Lung (tissue), 12 donors: Measurements from ENCODE around the gene ATL2. TPM values are rescaled to one million over a fixed set of nuclear protein-coding genes. Genes with fewer than 3 reads are reported as not detected.

Experiments
- ATAC-seq: fragments of 200-7000 bp; cut with Tn5 transposase; one replicate; pipeline ENCODE4 v1.9.1; 2020; ENCODE audit warnings: moderate number of reproducible peaks; ENCODE audit not compliant: insufficient read depth, low FRiP score
- DNase-seq, 3 donors: peaks; one replicate each; pipeline ENCODE4 v3.0.0-alpha.2; 2013 to 2017
- H3K27ac ChIP-seq, 2 donors: one replicate each; pipeline ENCODE4 v1.5.1; 2013; ENCODE audit warnings: mild to moderate bottlenecking in 2 of 2, moderate library complexity in 2 of 2, control low read depth in 1 of 2, inconsistent platforms in 1 of 2, low read depth in 1 of 2, low read length in 1 of 2
- H3K27me3 ChIP-seq, 3 donors: one replicate each; pipeline ENCODE4 v1.5.1; 2013; ENCODE audit warnings: low read length in 2 of 3; ENCODE audit not compliant: control insufficient read depth in 3 of 3, insufficient read depth in 3 of 3
- H3K36me3 ChIP-seq, 4 donors: one replicate each; pipeline ENCODE4 v1.5.1; 2013; ENCODE audit warnings: low read length in 4 of 4, mild to moderate bottlenecking in 1 of 4, moderate library complexity in 1 of 4; ENCODE audit not compliant: control insufficient read depth in 4 of 4, insufficient read depth in 4 of 4
- H3K4me1 ChIP-seq, 5 donors: one replicate each; pipeline ENCODE4 v1.5.1; 2013; ENCODE audit warnings: low read length in 5 of 5, mild to moderate bottlenecking in 2 of 5, moderate library complexity in 1 of 5; ENCODE audit not compliant: control insufficient read depth in 5 of 5, insufficient read depth in 5 of 5
- H3K4me3 ChIP-seq: one replicate; pipeline ENCODE4 v1.5.1; 2013; ENCODE audit warnings: mild to moderate bottlenecking, control low read depth, moderate library complexity
- H3K9ac ChIP-seq, 2 donors: one replicate each; pipeline ENCODE4 v1.5.1; 2013; ENCODE audit warnings: low read length in 2 of 2, control low read depth in 1 of 2; ENCODE audit not compliant: insufficient read depth in 1 of 2
- H3K9me3 ChIP-seq, 4 donors: one replicate each; pipeline ENCODE4 v1.5.1; 2013; ENCODE audit warnings: low read length in 3 of 4, mild to moderate bottlenecking in 1 of 4, moderate library complexity in 1 of 4; ENCODE audit not compliant: control insufficient read depth in 4 of 4, insufficient read depth in 3 of 4
- CTCF ChIP-seq: IDR thresholded peaks from 2 replicates; pipeline ENCODE4 v1.5.1; 2012; ENCODE audit warnings: mild to moderate bottlenecking; ENCODE audit errors: control extremely low read depth, extremely low read depth
- WGBS, 2 donors: extraction: QIAGEN DNeasy Blood & Tissue Kit; methylation state at CpG; one replicate each; pipeline ENCODE4 v1.1.7; 2013; 5-methylcytosine and 5-hydroxymethylcytosine counted together
- polyA plus RNA-seq, 2 donors: library from polyadenylated mRNA; stranded (reverse); fragments of 200-250 nt; gene quantifications; one replicate each; pipeline ENCODE4 v1.2.1, GENCODE V29; 2013
- total RNA-seq, 2 donors: library from RNA; depleted of rRNA in 1 of 2; stranded (reverse); fragments of >200 nt in 1 of 2; gene quantifications; one replicate each; pipeline ENCODE4 v1.2.1, GENCODE V29; 2014 to 2021
- donor health status: control.
- donor health status: control.
- donor health status: Bipolar disorder and iron deficiency.
- donor health status: healthy.
- donor health status: DM: yes; HTN: yes; CAD: no.

ATL2 gene
- total and polyA plus RNA-seq, 4 donors, result 23.4 to 171 (median 40.2) TPM

- ATAC-seq (no peak), DNase-seq (no peak)
- no peak overlapping the region for H3K9ac ChIP-seq
- no peaks in the 10 kb centered on the region for H3K27me3 ChIP-seq
- H3K27ac ChIP-seq, result no peak overlapping the region
- no peaks in the 10 kb centered on the region for H3K9me3 ChIP-seq
- H3K4me1 ChIP-seq, result peaks cover 0 to 15% (median 4%) of the 10 kb centered on the region in 5 donors
- no peak for TF ChIP-seq CTCF
- H3K4me3 ChIP-seq, result no peak overlapping the region
- no peaks in the 10 kb centered on the region for H3K36me3 ChIP-seq
- 91 to 95% methylated on average over 2 of the region's 2 CpGs for WGBS, 2 donors
These were observed 128.4 kb downstream of the ATL2 start for GRCh38 chr2:38248707-38249106.

DNA sequence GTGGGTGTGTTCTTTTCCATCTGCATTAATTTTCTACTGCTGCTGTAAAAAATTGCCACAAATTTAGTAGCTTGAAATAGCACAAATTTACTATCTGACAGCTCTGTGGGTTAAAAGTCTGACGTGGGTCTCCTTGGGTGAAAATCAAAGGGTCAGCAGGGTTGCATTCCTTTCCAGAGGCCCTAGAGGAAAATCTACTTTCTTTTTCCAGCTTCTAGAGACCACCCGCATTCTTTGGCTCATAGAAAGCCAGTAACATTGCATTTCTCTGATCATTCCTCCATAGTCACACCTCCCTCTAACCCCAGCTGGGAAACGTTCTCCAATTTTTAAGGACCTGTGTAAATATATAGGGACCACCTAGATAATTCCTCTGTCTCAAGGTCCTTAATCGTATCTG lies 128.8 kb downstream of the ATL2 start:
- no peaks in the 10 kb centered on the region for H3K9me3 ChIP-seq
- WGBS, 2 donors, result 82 to 90% methylated on average over 4 of the region's 4 CpGs
- H3K27ac ChIP-seq, result no peak overlapping the region
- peaks cover 0 to 15% (median 4%) of the 10 kb centered on the region in 5 donors for H3K4me1 ChIP-seq
- ATAC-seq (no peak), DNase-seq (peak; percentile 50 to 83 (median 82))
- TF ChIP-seq CTCF, result no peak
- H3K9ac ChIP-seq, result no peak overlapping the region
- H3K4me3 ChIP-seq, result no peak overlapping the region
- no peaks in the 10 kb centered on the region for H3K27me3 ChIP-seq
- H3K36me3 ChIP-seq, result no peaks in the 10 kb centered on the region

GRCh38 chr2:38246105-38246504 lies 131.0 kb downstream of the ATL2 start:
- H3K27me3 ChIP-seq, result no peaks in the 10 kb centered on the region
- H3K4me1 ChIP-seq, result peaks cover 0 to 15% (median 4%) of the 10 kb centered on the region in 5 donors
- H3K9ac ChIP-seq, result no peak overlapping the region
- DNase-seq (no peak), ATAC-seq (no peak)
- no peak overlapping the region for H3K27ac ChIP-seq
- H3K36me3 ChIP-seq, result no peaks in the 10 kb centered on the region
- 86 to 90% methylated on average over 3 of the region's 3 CpGs for WGBS, 2 donors
- H3K4me3 ChIP-seq, result no peak overlapping the region
- H3K9me3 ChIP-seq, result no peaks in the 10 kb centered on the region
- TF ChIP-seq CTCF, result no peak

DNA sequence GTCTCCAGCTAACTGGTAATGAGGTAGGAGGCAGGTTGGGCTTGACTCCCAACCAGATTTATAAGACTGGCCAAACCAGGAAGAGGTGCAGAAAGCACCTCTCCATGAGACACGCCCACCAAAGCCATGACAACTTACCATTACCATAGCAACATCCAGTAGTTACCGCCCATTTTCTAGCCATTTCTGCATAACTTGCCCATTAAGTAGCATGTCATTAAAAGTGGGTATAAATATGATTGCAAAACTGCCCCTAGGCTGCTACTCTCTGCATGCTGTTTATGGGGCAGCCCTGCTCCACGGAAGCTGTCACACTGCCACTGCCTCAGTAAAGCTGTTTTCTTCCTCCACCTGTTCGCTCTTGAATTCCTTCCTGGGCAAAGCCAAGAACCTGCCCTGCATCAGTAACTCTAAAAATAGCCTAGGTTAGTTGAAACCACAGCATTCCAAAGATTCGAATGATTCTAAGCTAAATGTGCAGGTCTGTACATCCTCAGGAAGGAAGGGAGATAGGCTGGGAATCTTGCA lies 131.9 kb downstream of the ATL2 start:
- no peak overlapping the region for H3K27ac ChIP-seq

More for the DNA sequence above, 131.9 kb downstream of the ATL2 start:
- H3K4me3 ChIP-seq, result no peak overlapping the region
- 67 to 74% methylated on average over 5 of the region's 5 CpGs for WGBS, 2 donors
- DNase-seq (peak in 1 of 3 donors; percentile 40), ATAC-seq (no peak)
- H3K4me1 ChIP-seq, result peaks cover 0 to 15% (median 4%) of the 10 kb centered on the region in 5 donors
- no peaks in the 10 kb centered on the region for H3K9me3 ChIP-seq
- H3K36me3 ChIP-seq, result no peaks in the 10 kb centered on the region
- TF ChIP-seq CTCF, result no peak
- no peak overlapping the region for H3K9ac ChIP-seq
- H3K27me3 ChIP-seq, result no peaks in the 10 kb centered on the region
